ENCODE measurements around the gene MYRFL. TPM values are rescaled to one million over a fixed set of nuclear protein-coding genes. Genes with fewer than 3 reads are reported as not detected.

The MYRFL gene
- 1.2 to 2.1 TPM (median 1.3 TPM) in 3 replicates for total RNA-seq (2021)
- percentile 42 among the genes with signal in this experiment for Bru-seq, nascent RNA
- long read RNA-seq, experiment 1, partial matches to known transcripts, result 4 of 6 reads
- long read RNA-seq, experiment 1, other reads (novel, unspliced or antisense), result 2 of 6 reads
- long read RNA-seq, experiment 2, partial matches to known transcripts, result 2 of 4 reads
- long read RNA-seq, experiment 2, other reads (novel, unspliced or antisense), result 2 of 4 reads
- long read RNA-seq, experiment 3, partial matches to known transcripts, result 6 of 7 reads
- long read RNA-seq, experiment 3, other reads (novel, unspliced or antisense), result 1 of 7 reads

DNA sequence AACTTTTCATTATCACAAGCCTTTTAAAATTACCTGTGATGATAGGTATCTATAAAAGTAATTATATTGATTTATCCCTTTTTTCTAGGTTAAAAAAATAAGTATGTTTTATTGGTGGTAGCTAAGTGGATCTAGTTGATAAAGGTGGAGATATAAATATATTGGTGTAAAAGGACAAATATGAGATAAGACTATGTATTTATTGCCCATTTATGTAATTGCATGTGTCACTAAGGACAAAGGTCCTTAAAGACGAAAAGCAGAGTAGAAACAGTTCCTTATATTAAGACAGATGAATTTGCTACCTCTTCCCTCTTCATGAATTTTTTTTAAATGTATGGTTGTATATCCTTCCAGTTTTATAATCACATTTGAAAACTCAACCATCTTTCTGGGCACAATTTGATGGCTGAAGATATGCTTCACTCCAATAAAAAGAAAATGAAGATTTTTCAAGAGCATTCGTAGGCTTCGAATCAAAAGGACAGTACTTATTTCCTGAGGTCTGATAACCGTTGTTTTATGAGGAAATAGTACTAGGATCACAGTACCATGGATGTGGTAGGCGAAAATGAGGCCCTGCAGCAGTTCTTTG lies at the start of gene MYRFL:
Gene MYRFL, plus strand, starts transcription at position 262 of the 595 bp plus-strand sequence. Its CDS starts 291 bp downstream, at position 553.
- no peak for DNase-seq (ENCODE audit: low spot score)
- no peaks in the 10 kb centered on the region for H3K27me3 Mint-ChIP-seq (ENCODE audit: low read depth)
- H3K9me3 Mint-ChIP-seq, result no peaks in the 10 kb centered on the region
- no peak for ATAC-seq
- H3K4me3 Mint-ChIP-seq, result no peak within 1 kb of the TSS
- TF ChIP-seq, protein P1, sequence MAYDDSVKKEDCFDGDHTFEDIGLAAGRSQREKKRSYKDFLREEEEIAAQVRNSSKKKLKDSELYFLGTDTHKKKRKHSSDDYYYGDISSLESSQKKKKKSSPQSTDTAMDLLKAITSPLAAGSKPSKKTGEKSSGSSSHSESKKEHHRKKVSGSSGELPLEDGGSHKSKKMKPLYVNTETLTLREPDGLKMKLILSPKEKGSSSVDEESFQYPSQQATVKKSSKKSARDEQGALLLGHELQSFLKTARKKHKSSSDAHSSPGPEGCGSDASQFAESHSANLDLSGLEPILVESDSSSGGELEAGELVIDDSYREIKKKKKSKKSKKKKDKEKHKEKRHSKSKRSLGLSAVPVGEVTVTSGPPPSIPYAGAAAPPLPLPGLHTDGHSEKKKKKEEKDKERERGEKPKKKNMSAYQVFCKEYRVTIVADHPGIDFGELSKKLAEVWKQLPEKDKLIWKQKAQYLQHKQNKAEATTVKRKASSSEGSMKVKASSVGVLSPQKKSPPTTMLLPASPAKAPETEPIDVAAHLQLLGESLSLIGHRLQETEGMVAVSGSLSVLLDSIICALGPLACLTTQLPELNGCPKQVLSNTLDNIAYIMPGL (CRISPR knock-in tag; IDR thresholded peaks at IDR 0.05), result no peak
- TF ChIP-seq, protein P2, sequence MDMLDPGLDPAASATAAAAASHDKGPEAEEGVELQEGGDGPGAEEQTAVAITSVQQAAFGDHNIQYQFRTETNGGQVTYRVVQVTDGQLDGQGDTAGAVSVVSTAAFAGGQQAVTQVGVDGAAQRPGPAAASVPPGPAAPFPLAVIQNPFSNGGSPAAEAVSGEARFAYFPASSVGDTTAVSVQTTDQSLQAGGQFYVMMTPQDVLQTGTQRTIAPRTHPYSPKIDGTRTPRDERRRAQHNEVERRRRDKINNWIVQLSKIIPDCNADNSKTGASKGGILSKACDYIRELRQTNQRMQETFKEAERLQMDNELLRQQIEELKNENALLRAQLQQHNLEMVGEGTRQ (CRISPR knock-in tag; IDR thresholded peaks at IDR 0.05), result no peak
- TF ChIP-seq SMAD4 (CRISPR knock-in tag; IDR thresholded peaks at IDR 0.05) (no peak), ZNF416 (CRISPR knock-in tag; IDR thresholded peaks at IDR 0.05) (no peak), GRHL2 (CRISPR knock-in tag; IDR thresholded peaks at IDR 0.05; ENCODE audit: insufficient replicate concordance, severe bottlenecking) (no peak)
- no peaks in the 10 kb centered on the region for H3K36me3 Mint-ChIP-seq
- POLR2A ChIA-PET, result no interaction called here
- no peak within 1 kb of the TSS for H3K27ac Mint-ChIP-seq
- CTCF ChIA-PET, result no interaction called here
- H3K4me1 Mint-ChIP-seq, result peaks cover 14% of the 10 kb centered on the region

GRCh38 chr12:69779928-69780327 lies 45.1 kb upstream of the MYRFL start:
- Mint-ChIP-seq H3K36me3 (peaks cover 11% of the 10 kb centered on the region), H3K27me3 (ENCODE audit: low read depth) (no peaks in the 10 kb centered on the region), H3K27ac (no peak overlapping the region; the same call in 1 of the 2 replicates), H3K4me3 (peak overlapping the region; percentile 69), H3K4me1 (peaks cover 17% of the 10 kb centered on the region), H3K9me3 (no peaks in the 10 kb centered on the region)
- TF ChIP-seq RELA (CRISPR knock-in tag; IDR thresholded peaks at IDR 0.05; ENCODE audit: borderline replicate concordance), result no peak
- 0 out of 2 replicates have a peak, but pooled peaks have one; percentile 24 for TF ChIP-seq CREB1 (CRISPR knock-in tag; IDR thresholded peaks at IDR 0.05)
- TF ChIP-seq MXD4 (CRISPR knock-in tag; IDR thresholded peaks at IDR 0.05; ENCODE audit: borderline replicate concordance), result no peak
- TF ChIP-seq, protein P3, sequence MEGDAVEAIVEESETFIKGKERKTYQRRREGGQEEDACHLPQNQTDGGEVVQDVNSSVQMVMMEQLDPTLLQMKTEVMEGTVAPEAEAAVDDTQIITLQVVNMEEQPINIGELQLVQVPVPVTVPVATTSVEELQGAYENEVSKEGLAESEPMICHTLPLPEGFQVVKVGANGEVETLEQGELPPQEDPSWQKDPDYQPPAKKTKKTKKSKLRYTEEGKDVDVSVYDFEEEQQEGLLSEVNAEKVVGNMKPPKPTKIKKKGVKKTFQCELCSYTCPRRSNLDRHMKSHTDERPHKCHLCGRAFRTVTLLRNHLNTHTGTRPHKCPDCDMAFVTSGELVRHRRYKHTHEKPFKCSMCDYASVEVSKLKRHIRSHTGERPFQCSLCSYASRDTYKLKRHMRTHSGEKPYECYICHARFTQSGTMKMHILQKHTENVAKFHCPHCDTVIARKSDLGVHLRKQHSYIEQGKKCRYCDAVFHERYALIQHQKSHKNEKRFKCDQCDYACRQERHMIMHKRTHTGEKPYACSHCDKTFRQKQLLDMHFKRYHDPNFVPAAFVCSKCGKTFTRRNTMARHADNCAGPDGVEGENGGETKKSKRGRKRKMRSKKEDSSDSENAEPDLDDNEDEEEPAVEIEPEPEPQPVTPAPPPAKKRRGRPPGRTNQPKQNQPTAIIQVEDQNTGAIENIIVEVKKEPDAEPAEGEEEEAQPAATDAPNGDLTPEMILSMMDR (IDR thresholded peaks at IDR 0.05), result peak; percentile 58; the same call in 1 of the 2 replicates
- TF ChIP-seq ZNF121 (CRISPR knock-in tag; IDR thresholded peaks at IDR 0.05), result peak; percentile 82
- CTCF ChIA-PET, result interaction anchor here (0.6 to 1.9 kb wide), 13 partner anchors 15 to 1235 kb away, joined by 3 to 16 read pairs (median 3); no protein-coding TSS in a partner anchor
- ATAC-seq, result peak; percentile 99
- POLR2A ChIA-PET, result interaction anchor here (0.5 to 0.7 kb wide), 3 partner anchors 47 to 587 kb away, joined by 3 to 4 read pairs (median 3); no protein-coding TSS in a partner anchor
- peak; percentile 82 for DNase-seq (ENCODE audit: low spot score)

DNA sequence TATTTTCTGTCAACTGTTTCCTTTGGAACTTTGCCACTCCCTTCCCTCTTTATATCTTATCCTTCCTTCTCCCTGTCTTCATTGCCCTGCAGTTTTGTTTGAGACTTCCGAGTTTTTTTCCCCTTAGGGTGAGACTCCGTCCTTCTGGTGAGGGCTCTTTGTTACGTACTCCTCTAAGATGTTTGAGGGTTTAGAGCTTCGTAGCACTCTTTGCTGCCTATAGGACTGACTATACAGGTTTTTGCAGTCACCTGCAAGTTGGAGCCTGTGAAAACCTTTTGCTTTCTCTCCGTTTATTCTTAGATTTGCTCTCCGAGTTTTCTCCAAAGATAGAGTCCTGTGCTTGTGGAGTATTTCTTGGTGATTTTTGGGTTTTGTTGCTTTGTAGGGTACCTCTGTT lies 41.7 kb upstream of the MYRFL start:
- ATAC-seq (no peak), DNase-seq (ENCODE audit: low spot score) (no peak)
- Mint-ChIP-seq H3K36me3 (peaks cover 17% of the 10 kb centered on the region), H3K4me1 (peaks cover 17% of the 10 kb centered on the region), H3K27ac (0 out of 2 replicates have a peak overlapping the region, but pooled peaks have one; percentile 58), H3K4me3 (no peak overlapping the region), H3K27me3 (ENCODE audit: low read depth) (no peaks in the 10 kb centered on the region), H3K9me3 (no peaks in the 10 kb centered on the region)
- CTCF ChIA-PET, result no interaction called here
- POLR2A ChIA-PET, result no interaction called here
- TF ChIP-seq, protein P3 (IDR thresholded peaks at IDR 0.05), result no peak
- TF ChIP-seq CREM (CRISPR knock-in tag; IDR thresholded peaks at IDR 0.05) (no peak), ETV6 (CRISPR knock-in tag; IDR thresholded peaks at IDR 0.05) (no peak), ZNF512 (CRISPR knock-in tag; IDR thresholded peaks at IDR 0.05; ENCODE audit: borderline replicate concordance) (no peak), ZNF671 (CRISPR knock-in tag; IDR thresholded peaks at IDR 0.05) (no peak), GTF2I (CRISPR knock-in tag; conservative IDR thresholded peaks at IDR 0.05) (no peak), IRF2 (CRISPR knock-in tag; IDR thresholded peaks at IDR 0.05; ENCODE audit: borderline replicate concordance, low read depth) (no peak), MYBL2 (CRISPR knock-in tag; IDR thresholded peaks at IDR 0.05) (no peak)
- TF ChIP-seq, protein P4, sequence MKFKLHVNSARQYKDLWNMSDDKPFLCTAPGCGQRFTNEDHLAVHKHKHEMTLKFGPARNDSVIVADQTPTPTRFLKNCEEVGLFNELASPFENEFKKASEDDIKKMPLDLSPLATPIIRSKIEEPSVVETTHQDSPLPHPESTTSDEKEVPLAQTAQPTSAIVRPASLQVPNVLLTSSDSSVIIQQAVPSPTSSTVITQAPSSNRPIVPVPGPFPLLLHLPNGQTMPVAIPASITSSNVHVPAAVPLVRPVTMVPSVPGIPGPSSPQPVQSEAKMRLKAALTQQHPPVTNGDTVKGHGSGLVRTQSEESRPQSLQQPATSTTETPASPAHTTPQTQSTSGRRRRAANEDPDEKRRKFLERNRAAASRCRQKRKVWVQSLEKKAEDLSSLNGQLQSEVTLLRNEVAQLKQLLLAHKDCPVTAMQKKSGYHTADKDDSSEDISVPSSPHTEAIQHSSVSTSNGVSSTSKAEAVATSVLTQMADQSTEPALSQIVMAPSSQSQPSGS (CRISPR knock-in tag; IDR thresholded peaks at IDR 0.05; ENCODE audit: borderline replicate concordance, low read depth), result no peak
- TF ChIP-seq, protein P2 (CRISPR knock-in tag; IDR thresholded peaks at IDR 0.05), result no peak

Measured in WTC11 (cell line).